ENCODE measurements around the gene PPP1R1A.

Gene PPP1R1A

GRCh38 chr12:54544743-54545142 is 43.7 kb downstream of the PPP1R1A start:
- no peaks in the 10 kb centered on the region; the same call in 1 of the 2 replicates for H3K27me3 ChIP-seq (replicated peaks; ENCODE audit: control insufficient read depth, insufficient read depth, low read length)
- no peak for TF ChIP-seq CTCF (IDR thresholded peaks at IDR 0.05; ENCODE audit: insufficient read depth, low read length, poor library complexity, severe bottlenecking)
- H3K4me3 ChIP-seq (replicated peaks; ENCODE audit: low read depth, low read length): no peak overlapping the region
- DNase-seq (ENCODE audit: extremely low read depth, insufficient read length): no peak
- peaks cover 29% of the 10 kb centered on the region for H3K36me3 ChIP-seq (ENCODE audit: control insufficient read depth, insufficient read depth, low read length)

- peaks cover 38% of the 10 kb centered on the region for H3K36me3 ChIP-seq (ENCODE audit: control insufficient read depth, insufficient read depth, low read length)
- H3K27me3 ChIP-seq (replicated peaks; ENCODE audit: control insufficient read depth, insufficient read depth, low read length): no peaks in the 10 kb centered on the region
- no peak overlapping the region for H3K4me3 ChIP-seq (replicated peaks; ENCODE audit: low read depth, low read length)
- DNase-seq (ENCODE audit: extremely low read depth, insufficient read length): no peak
- no peak for TF ChIP-seq CTCF (IDR thresholded peaks at IDR 0.05; ENCODE audit: insufficient read depth, low read length, poor library complexity, severe bottlenecking)
Observed at GRCh38 chr12:54543526-54543925, 44.9 kb downstream of the PPP1R1A start.

- DNase-seq (ENCODE audit: extremely low read depth, insufficient read length): no peak
- no peak for TF ChIP-seq CTCF (IDR thresholded peaks at IDR 0.05; ENCODE audit: insufficient read depth, low read length, poor library complexity, severe bottlenecking)
- H3K4me3 ChIP-seq (replicated peaks; ENCODE audit: low read depth, low read length): no peak overlapping the region
- peaks cover 43% of the 10 kb centered on the region for H3K36me3 ChIP-seq (ENCODE audit: control insufficient read depth, insufficient read depth, low read length)
- no peaks in the 10 kb centered on the region for H3K27me3 ChIP-seq (replicated peaks; ENCODE audit: control insufficient read depth, insufficient read depth, low read length)
Observed at GRCh38 chr12:54541751-54542290, 46.6 kb downstream of the PPP1R1A start.

GRCh38 chr12:54538136-54538700 is 50.2 kb downstream of the PPP1R1A start:
- TF ChIP-seq CTCF (IDR thresholded peaks at IDR 0.05; ENCODE audit: insufficient read depth, low read length, poor library complexity, severe bottlenecking): no peak
- DNase-seq (ENCODE audit: extremely low read depth, insufficient read length): no peak
- H3K27me3 ChIP-seq (replicated peaks; ENCODE audit: control insufficient read depth, insufficient read depth, low read length): no peaks in the 10 kb centered on the region
- no peak overlapping the region for H3K4me3 ChIP-seq (replicated peaks; ENCODE audit: low read depth, low read length)
- H3K36me3 ChIP-seq (ENCODE audit: control insufficient read depth, insufficient read depth, low read length): peaks cover 56% of the 10 kb centered on the region

- no peak for DNase-seq (ENCODE audit: extremely low read depth, insufficient read length)
- H3K36me3 ChIP-seq (ENCODE audit: control insufficient read depth, insufficient read depth, low read length): peaks cover 45% of the 10 kb centered on the region
- no peaks in the 10 kb centered on the region for H3K27me3 ChIP-seq (replicated peaks; ENCODE audit: control insufficient read depth, insufficient read depth, low read length)
- H3K4me3 ChIP-seq (replicated peaks; ENCODE audit: low read depth, low read length): no peak overlapping the region
- no peak for TF ChIP-seq CTCF (IDR thresholded peaks at IDR 0.05; ENCODE audit: insufficient read depth, low read length, poor library complexity, severe bottlenecking)
Observed at GRCh38 chr12:54535474-54535873, 53.0 kb downstream of the PPP1R1A start.

- no peak for DNase-seq (ENCODE audit: extremely low read depth, insufficient read length)
- H3K27me3 ChIP-seq (replicated peaks; ENCODE audit: control insufficient read depth, insufficient read depth, low read length): no peaks in the 10 kb centered on the region
- H3K4me3 ChIP-seq (replicated peaks; ENCODE audit: low read depth, low read length): no peak overlapping the region
- peaks cover 45% of the 10 kb centered on the region for H3K36me3 ChIP-seq (ENCODE audit: control insufficient read depth, insufficient read depth, low read length)
- no peak for TF ChIP-seq CTCF (IDR thresholded peaks at IDR 0.05; ENCODE audit: insufficient read depth, low read length, poor library complexity, severe bottlenecking)
Observed at GRCh38 chr12:54529581-54529980, 58.9 kb downstream of the PPP1R1A start.

Data from GM06990 (cell line).